Measurements from ENCODE around the gene SPRR3. TPM values are rescaled to one million over a fixed set of nuclear protein-coding genes. Genes with fewer than 3 reads are reported as not detected.

Gene SPRR3
- total and polyA plus RNA-seq, 2 experiments from 2014 or later, result not detected

GRCh38 chr1:152980676-152981075, 20.9 kb upstream of the SPRR3 start:
- H3K36me3 ChIP-seq (ENCODE audit: low read depth), result no peaks in the 10 kb centered on the region
- no peaks in the 10 kb centered on the region for H3K9me2 ChIP-seq (ENCODE audit: insufficient read depth)
- H3K27me3 ChIP-seq (replicated peaks; ENCODE audit: insufficient read depth), result peaks cover 15% of the 10 kb centered on the region
- no peaks in the 10 kb centered on the region for H4K20me1 ChIP-seq (ENCODE audit: insufficient read depth)
- no peak overlapping the region for H3K4me2 ChIP-seq (ENCODE audit: unreplicated experiment)
- H3K9ac ChIP-seq, result no peak overlapping the region
- no peaks in the 10 kb centered on the region for H3K4me1 ChIP-seq (ENCODE audit: insufficient read depth)
- H3K9me3 ChIP-seq (ENCODE audit: low read depth), result no peaks in the 10 kb centered on the region
- TF ChIP-seq EZH2phosphoT487 (IDR thresholded peaks at IDR 0.05; ENCODE audit: insufficient read depth, low read depth), result no peak
- TF ChIP-seq EZH2 (IDR thresholded peaks at IDR 0.05; ENCODE audit: insufficient read depth, poor library complexity, severe bottlenecking), result no peak
- DNase-seq, result no peak
- no peak overlapping the region for H3K4me3 ChIP-seq
- H3K79me2 ChIP-seq (ENCODE audit: insufficient read depth), result no peaks in the 10 kb centered on the region
- no peak overlapping the region for H3K27ac ChIP-seq
- WGBS, 2 experiments (ENCODE audit: low coverage in 1 of 2, low lambda C conversion rate in 2 of 2, missing lambda C conversion rate in 2 of 2), result 19 to 43% methylated on average over 1 of the region's 1 CpG
- H2AFZ ChIP-seq, result no peak overlapping the region
- in situ Hi-C loops (cut with MboI), result no loop called here
- H3F3A ChIP-seq (ENCODE audit: insufficient read depth), result no peaks in the 10 kb centered on the region

GRCh38 chr1:152981146-152981871, 20.2 kb upstream of the SPRR3 start:
- Histone ChIP-seq H3K4me3 (no peak overlapping the region), H3K36me3 (ENCODE audit: low read depth) (no peaks in the 10 kb centered on the region), H3K9ac (no peak overlapping the region), H4K20me1 (ENCODE audit: insufficient read depth) (no peaks in the 10 kb centered on the region), H3K4me1 (ENCODE audit: insufficient read depth) (no peaks in the 10 kb centered on the region), H3F3A (ENCODE audit: insufficient read depth) (no peaks in the 10 kb centered on the region), H3K79me2 (ENCODE audit: insufficient read depth) (no peaks in the 10 kb centered on the region), H3K4me2 (ENCODE audit: unreplicated experiment) (no peak overlapping the region), H2AFZ (no peak overlapping the region), H3K27ac (no peak overlapping the region), H3K9me2 (ENCODE audit: insufficient read depth) (no peaks in the 10 kb centered on the region), H3K9me3 (ENCODE audit: low read depth) (no peaks in the 10 kb centered on the region), H3K27me3 (replicated peaks; ENCODE audit: insufficient read depth) (peaks cover 15% of the 10 kb centered on the region)
- no peak for TF ChIP-seq EZH2phosphoT487 (IDR thresholded peaks at IDR 0.05; ENCODE audit: insufficient read depth, low read depth)
- TF ChIP-seq EZH2 (IDR thresholded peaks at IDR 0.05; ENCODE audit: insufficient read depth, poor library complexity, severe bottlenecking), result no peak
- no peak for DNase-seq
- in situ Hi-C loops (cut with MboI), result no loop called here
- WGBS, 2 experiments (ENCODE audit: low coverage in 1 of 2, low lambda C conversion rate in 2 of 2, missing lambda C conversion rate in 2 of 2), result 19 to 22% methylated on average over 6 of the region's 6 CpGs

GRCh38 chr1:152982076-152982475, 19.5 kb upstream of the SPRR3 start:
- no peak overlapping the region for H3K9ac ChIP-seq
- H3K4me3 ChIP-seq, result no peak overlapping the region
- H3K4me1 ChIP-seq (ENCODE audit: insufficient read depth), result no peaks in the 10 kb centered on the region
- no peak for TF ChIP-seq EZH2phosphoT487 (IDR thresholded peaks at IDR 0.05; ENCODE audit: insufficient read depth, low read depth)
- TF ChIP-seq EZH2 (IDR thresholded peaks at IDR 0.05; ENCODE audit: insufficient read depth, poor library complexity, severe bottlenecking), result no peak
- no peak overlapping the region for H3K4me2 ChIP-seq (ENCODE audit: unreplicated experiment)
- no peaks in the 10 kb centered on the region for H3K9me2 ChIP-seq (ENCODE audit: insufficient read depth)
- 28 to 29% methylated on average over 4 of the region's 4 CpGs for WGBS, 2 experiments (ENCODE audit: low coverage in 1 of 2, low lambda C conversion rate in 2 of 2, missing lambda C conversion rate in 2 of 2)
- peaks cover 15% of the 10 kb centered on the region for H3K27me3 ChIP-seq (replicated peaks; ENCODE audit: insufficient read depth)
- H4K20me1 ChIP-seq (ENCODE audit: insufficient read depth), result no peaks in the 10 kb centered on the region
- in situ Hi-C loops (cut with MboI), result no loop called here
- DNase-seq, result no peak
- no peaks in the 10 kb centered on the region for H3K79me2 ChIP-seq (ENCODE audit: insufficient read depth)
- H3K27ac ChIP-seq, result no peak overlapping the region
- H3F3A ChIP-seq (ENCODE audit: insufficient read depth), result no peaks in the 10 kb centered on the region
- no peaks in the 10 kb centered on the region for H3K9me3 ChIP-seq (ENCODE audit: low read depth)
- no peak overlapping the region for H2AFZ ChIP-seq
- no peaks in the 10 kb centered on the region for H3K36me3 ChIP-seq (ENCODE audit: low read depth)

GRCh38 chr1:152983234-152983633, 18.3 kb upstream of the SPRR3 start:
- Histone ChIP-seq H3K9me3 (ENCODE audit: low read depth) (no peaks in the 10 kb centered on the region), H3K9ac (no peak overlapping the region), H3K4me1 (ENCODE audit: insufficient read depth) (no peaks in the 10 kb centered on the region), H3K27me3 (replicated peaks; ENCODE audit: insufficient read depth) (peaks cover 15% of the 10 kb centered on the region), H3K9me2 (ENCODE audit: insufficient read depth) (no peaks in the 10 kb centered on the region), H3K4me3 (no peak overlapping the region), H4K20me1 (ENCODE audit: insufficient read depth) (no peaks in the 10 kb centered on the region), H3K27ac (no peak overlapping the region), H2AFZ (no peak overlapping the region), H3F3A (ENCODE audit: insufficient read depth) (no peaks in the 10 kb centered on the region), H3K79me2 (ENCODE audit: insufficient read depth) (no peaks in the 10 kb centered on the region), H3K4me2 (ENCODE audit: unreplicated experiment) (no peak overlapping the region), H3K36me3 (ENCODE audit: low read depth) (no peaks in the 10 kb centered on the region)
- in situ Hi-C loops (cut with MboI), result no loop called here
- DNase-seq, result no peak
- TF ChIP-seq EZH2 (IDR thresholded peaks at IDR 0.05; ENCODE audit: insufficient read depth, poor library complexity, severe bottlenecking) (no peak), EZH2phosphoT487 (IDR thresholded peaks at IDR 0.05; ENCODE audit: insufficient read depth, low read depth) (no peak)

Measured in GM23248 (cell line).